T-helper 1 cell (primary cell): ENCODE measurements around the gene MED8.
A peak's percentile ranks its signal among the peaks of the same experiment; 100 is the strongest.

ENCODE experiments used
- DNase-seq, 5 donors: peaks; one replicate each; pipeline ENCODE4 v3.0.0-alpha.2; 2012 to 2020

MED8 gene

DNA sequence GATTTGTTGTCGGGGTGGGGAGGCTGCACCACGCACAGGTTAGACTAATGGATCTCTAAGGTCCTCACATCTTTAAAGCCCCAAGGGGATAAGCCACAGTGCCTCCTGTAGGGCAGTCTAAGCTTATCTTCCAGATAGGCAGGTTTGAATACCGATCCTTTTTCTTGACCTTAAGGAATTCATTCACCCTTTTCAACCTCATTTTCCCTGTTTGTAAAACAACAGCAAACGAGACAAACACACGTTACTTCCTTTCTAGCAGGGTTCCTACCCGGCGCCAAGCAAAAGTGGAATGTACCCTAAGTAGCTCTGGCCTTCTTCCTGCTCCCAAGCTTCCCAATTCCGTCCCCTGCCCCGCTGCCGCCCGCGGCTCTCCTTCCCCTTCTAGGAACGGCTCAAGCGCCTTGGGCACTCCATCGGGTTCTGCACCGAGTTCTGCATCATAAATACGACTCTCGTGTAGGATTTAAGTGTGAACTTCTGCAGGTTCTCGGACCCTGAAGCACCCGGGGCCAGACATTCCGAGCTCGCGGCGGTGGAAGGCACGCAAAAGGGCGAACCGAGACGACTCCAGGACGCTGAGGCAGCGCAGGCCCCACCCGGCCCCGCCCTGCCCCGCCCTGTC, 31.4 kb downstream of the MED8 start:
- peak in 1 of 5 donors; percentile 26 for DNase-seq

DNA sequence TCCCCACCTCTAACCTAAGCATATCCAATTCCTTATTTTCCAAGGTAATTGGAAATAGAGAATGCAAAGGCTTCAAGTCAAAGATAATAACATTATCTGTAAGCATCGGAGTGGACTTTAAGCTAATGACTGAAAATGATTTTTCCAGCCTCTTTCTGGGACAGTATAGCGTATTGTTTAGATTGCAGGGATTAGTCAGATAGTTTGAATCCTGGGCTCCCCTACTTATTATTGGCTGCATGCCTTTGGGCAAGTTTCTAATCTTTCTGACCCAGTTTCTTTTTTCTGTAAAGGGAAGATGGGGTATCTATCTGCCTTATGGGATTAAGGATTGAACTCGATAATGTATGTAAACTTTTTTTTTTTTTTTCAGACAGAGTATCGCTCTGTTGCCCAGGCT, 32.3 kb downstream of the MED8 start:
- no peak for DNase-seq

DNA sequence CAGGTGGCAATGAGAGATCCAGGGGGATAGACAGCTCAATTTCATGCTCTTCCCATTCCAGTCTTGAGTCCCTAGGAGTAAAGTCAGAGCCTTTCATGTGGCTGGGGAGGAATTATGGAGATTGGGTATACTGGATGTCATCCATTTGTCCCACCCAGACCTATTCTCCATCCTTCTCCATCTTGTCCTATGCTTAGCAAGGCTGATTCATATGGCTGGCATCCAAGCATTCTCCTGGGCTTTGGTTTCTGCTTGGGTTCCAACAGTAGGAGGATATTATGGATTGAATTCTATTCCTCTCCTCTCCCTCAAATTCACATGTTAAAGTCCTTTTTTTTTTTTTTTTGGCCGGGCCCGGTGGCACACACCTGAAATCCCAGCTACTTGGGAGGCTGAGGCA, 34.7 kb downstream of the MED8 start:
- no peak for DNase-seq

DNA sequence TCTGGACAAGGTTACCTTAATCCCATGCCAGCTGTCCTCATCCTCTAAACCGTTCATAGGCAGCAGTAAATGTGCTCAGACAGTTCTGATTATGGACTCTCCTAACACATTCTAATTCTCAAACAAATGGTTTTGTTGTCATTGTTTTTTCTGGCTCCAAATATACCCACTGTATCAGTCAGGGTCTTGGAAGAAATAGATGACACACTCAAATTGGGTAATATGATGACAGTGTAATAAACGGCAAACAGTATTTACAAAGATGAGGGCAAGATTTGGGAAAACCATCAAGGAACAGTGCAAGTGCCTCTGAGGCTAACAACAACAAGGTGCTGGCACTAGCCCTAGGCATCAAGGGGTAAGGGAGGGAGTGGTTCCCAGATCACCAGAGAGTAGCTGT, 35.1 kb downstream of the MED8 start:
- no peak for DNase-seq

DNA sequence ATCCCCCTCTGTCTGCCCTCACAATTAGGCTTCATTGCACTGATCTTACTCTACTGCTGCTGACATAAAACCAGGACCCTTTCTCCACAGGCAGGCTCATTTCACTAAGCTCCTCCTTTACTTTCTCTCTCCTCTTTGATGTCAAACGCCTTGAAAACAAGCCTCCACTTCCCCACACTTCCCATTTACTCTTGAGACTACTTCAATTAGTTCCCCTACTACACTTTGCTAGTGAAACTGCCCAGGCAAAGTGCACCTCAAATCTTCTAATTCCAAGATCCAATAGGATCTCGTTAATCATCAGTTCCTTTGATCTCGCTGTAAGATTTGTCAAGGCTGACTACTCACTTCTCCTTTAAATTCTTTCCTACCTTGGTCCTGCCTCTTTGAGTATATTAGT, 36.7 kb downstream of the MED8 start:
- no peak for DNase-seq

DNA sequence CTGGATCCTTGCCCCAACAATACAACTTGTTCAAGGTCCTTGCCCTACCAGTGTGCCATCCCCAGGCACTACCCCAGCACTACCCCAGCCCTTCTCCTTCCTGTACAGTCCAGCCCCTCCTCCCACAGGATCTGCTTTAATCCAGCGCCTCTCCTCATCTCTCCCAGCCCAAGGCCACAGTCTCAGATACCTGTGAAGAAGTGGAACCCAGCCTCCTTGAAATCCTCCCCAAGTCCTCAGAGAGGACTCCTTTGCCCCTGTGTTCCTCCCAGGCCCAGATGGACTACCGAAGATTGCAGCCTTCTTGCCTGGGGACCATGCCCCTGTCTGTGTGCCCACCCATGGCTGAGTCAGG, 37.3 kb downstream of the MED8 start:
- no peak for DNase-seq

DNA sequence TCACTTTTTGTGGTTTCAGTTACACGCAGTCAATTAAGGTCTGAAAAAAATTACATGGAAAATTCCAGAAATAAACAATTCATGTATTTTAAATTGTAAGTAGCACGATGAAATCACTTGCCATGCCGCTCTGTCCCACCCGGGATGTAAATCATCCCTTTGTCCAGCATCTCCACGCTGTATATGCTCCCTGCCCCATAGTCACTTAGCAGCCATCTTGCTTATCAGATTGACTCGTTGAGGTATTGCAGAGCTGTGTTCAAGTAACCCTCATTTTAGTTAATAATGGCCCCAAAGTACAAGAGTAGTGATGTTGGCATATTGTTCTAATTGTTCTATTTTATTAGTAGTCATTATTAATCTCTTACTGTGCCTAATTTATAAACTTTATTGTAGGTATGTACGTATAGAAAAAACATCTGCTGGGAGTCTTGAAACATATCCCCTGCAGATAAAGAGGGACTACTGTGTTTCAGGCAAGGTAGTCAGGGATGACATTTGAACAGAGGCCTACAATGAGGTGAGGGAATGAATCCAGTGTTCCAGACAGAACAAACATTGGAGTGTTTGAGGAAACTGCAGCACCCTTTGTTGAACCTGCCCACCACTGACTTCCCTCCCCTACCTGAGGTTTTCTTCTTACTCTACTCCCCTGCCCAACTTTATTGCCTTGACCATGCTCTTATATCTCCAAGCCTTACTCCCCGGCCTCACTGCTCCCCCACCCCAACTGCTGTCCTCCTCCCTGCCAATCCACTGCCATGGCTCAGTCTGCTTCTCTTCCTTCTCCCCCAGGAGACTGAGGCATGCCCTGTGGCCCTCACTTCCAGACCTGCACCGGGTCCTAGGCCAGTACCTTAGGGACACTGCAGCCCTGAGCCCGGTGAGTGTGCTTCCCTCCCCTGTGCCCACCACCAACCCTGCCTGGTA, 37.9 kb downstream of the MED8 start:
- DNase-seq: no peak

DNA sequence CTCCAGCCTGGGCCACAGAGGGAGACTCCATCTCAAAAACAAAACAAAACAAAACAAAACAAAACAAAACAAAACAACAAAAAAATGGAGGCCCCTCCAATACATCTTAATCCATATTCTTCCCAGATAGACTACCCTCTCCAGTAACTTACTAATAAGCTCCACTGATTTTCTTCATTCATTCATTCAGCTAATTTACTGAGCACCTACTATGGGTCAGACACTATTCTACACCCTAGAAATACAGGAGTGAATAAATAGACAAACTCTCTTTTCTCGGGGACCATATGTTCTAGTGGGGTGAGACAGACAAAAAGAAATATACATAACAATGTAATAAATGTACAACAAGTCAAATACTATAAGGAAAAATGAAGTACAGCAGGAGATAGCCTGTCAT, 38.6 kb downstream of the MED8 start:
- no peak for DNase-seq

DNA sequence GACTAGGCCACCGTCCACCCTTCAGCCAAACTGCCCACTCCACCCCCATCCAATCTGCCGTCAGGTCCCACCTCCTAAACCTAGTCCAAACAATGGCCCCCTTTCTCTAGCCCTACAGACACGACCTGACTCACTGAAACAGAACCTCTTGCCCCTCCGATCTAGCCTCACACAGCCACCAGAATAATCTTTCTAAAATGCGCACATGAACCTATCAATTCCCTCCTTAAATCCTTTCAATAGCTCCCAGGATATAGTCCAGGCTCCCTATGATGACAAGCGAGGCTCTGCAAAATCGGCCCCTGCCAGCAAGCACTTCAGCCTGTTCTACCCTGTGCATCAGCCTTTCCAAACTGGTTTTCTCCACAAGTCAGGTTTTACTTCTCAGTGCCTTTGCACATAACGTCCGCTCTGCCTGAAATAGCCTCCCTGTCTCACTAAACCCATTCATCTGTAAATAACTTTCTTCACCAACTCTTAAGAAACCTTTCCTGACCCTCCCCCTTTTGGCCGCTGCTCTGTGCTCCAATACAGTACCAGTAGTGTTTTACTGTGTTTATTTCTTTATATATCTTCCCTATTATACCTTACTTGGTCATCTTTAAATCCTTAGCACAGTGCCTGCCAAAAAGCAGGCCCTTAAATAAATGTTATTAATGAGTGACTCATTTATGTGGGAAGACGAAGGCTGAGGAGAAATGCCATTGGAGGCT, 39.9 kb downstream of the MED8 start:
- no peak for DNase-seq

DNA sequence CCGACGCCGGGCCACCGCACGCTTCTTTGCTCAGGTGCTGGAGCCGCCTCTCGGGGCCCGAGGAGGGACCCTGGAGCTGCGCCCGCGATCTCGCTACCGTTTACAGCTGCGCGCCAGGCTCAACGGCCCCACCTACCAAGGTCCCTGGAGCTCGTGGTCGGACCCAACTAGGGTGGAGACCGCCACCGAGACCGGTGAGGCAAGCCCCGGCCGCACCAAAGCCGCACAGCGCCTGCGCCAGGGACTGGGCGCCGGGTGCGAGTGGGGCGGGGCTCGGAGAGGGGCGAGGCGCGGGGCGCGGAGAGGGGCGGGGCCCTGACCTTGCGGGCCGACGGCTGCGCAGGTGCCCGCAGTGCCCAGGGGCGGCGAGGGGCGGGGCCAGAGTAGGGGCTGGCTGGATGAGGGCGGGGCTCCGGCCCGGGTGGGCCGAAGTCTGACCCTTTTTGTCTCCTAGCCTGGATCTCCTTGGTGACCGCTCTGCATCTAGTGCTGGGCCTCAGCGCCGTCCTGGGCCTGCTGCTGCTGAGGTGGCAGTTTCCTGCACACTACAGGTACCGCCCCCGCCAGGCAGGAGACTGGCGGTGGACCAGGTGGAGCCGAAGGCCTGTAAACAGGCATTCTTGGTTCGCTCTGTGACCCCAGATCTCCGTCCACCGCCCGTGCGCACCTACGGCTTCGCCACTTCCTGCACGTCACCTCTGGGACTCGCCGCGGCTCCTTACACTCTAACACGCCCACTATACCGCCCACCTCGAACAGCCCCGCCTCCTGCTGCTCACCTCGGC, 40.6 kb downstream of the MED8 start:
- peak; percentile 37 to 71 (median 61) for DNase-seq

DNA sequence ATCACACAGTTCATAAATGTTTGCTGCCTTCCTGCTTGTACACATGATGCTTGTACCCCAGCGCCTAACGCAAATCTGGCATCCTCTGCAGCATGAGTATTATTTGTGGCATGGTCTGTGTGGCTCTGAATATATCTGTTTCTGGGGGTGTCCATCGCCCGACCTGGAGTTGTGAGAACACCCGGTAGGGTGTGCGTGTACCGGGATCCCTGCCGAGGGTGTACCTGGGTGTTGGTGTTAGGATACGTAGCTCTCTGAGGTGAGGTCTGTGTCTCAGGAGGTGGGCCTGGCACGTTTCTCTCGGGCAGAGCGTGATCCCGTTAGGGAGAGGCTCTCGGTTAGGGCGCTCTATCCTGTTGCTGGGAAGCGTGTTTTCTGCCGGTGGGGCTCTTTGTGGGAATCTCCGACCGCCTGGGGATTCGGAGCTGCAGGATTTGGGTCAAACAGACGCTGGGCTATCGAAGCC, 41.2 kb downstream of the MED8 start:
- no peak for DNase-seq

DNA sequence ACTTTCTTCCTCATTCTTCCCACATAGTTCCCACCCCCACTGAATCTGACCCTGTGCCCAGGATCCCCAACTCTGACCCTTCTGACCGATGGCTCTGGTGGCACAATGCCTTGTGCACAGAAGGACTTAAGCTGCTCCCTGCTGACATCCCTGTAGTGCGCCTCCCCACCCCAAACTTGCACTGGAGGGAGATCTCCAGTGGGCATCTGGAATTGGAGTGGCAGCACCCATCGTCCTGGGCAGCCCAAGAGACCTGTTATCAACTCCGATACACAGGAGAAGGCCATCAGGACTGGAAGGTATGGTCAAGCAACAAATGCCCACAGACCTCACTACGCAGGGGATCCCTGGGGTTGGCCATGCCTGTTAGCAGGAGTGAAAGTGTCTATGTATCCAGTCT, 43.0 kb downstream of the MED8 start:
- DNase-seq: no peak

DNA sequence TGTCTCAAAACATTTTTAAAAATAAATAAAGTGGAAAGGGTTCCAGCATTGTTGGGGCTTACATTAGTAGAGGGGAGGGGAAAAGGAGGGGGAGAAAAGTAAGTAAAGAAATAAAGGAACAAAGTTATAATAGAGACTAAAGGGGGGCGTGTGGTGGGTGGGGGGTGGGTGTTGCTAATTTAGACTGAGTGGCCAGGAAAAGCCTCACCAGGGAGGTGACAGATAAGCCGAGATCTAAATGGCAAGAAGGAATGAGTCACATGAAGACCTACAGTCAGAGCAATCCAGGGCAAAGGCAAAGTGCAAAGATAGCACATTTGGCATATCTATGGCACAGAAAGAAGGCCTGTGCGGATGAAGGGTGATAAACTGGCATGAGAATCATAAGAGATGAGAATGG, 44.5 kb downstream of the MED8 start:
- no peak for DNase-seq

DNA sequence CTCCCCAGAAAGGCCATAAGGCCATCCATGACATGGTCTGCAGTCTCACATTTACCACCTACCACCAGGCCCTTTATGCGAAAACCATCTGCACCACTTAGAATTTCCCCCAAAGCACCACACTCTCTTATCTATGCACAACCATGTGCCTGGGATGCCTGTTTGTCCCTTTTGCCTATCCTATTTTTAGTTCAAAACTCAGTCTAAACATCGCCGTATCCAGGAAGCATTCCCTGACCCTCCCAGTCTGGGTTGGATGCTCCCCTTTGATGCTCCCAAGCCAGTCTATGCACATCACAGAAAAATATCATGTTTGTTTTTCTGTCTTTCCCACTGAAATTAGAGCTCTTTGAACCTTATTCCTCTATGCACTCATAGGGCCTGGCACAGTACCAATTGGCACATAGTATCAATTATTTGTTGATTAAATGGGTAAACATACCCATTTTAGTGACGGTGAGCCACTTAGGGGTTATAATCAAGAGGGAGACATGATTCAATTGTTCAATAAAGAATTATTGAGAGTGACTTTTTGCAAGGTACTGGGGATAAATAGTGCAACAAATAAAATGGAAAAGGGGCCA, 45.2 kb downstream of the MED8 start:
- DNase-seq: no peak

DNA sequence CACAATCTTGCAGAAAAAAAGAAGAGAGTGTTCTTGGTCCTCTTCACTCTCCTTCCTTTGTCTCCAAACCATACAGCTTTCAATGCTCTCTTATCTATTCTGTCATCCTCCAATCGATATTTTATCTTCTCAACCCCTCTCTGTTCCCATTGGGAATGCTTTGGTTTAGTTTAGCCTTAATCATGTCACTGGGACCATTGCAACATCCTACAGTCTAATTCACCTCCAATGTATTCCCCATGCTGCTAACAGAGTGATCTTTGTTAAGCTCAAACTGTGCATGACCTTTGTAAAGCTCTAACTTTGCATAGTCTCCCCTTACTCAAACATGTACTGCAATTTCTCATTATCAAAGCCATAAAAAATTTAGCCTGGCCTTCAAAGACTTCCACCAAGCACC, 49.0 kb downstream of the MED8 start:
- no peak for DNase-seq

DNA sequence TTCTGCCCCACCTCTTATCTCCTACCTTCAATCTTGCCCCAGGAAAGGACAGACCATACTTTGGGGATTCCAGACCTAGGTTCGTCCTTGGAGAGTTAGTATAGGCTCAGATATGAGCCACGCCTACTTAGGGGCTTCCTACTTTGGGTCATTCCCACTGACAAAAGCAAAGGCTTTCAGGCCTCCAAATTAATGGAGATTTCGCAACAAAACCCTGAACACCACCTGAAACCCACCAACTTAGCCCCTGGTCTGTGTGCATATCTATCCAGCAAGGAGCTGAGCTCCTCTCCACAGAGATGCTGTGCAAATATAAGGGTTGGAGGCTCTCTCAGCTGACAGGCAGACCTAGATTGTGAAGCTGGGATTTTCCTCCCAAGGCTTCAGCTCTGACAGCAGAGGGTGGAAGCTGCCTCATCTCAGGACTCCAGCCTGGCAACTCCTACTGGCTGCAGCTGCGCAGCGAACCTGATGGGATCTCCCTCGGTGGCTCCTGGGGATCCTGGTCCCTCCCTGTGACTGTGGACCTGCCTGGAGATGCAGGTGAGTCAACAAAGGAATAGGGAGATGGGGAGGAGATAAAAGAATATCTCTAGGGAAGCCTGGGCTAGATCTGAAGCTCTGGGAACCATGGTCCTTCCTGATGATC, 49.9 kb downstream of the MED8 start:
- no peak for DNase-seq

DNA sequence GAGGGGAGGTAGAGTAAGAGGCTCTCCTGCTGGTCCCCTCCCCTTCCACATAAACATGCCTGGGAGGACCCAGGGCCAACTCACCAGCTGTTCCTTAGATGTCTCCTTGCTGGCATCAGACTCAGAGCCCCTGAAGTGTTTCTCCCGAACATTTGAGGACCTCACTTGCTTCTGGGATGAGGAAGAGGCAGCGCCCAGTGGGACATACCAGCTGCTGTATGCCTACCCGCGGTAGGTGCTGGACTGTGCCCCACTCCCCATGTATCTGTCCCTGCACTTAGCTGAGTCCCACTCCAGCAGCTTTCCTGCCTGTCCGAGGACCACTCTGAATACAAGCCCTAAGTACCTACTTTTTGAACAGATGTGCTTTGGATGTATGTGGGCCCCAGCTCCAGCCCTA, 51.6 kb downstream of the MED8 start:
- no peak for DNase-seq

DNA sequence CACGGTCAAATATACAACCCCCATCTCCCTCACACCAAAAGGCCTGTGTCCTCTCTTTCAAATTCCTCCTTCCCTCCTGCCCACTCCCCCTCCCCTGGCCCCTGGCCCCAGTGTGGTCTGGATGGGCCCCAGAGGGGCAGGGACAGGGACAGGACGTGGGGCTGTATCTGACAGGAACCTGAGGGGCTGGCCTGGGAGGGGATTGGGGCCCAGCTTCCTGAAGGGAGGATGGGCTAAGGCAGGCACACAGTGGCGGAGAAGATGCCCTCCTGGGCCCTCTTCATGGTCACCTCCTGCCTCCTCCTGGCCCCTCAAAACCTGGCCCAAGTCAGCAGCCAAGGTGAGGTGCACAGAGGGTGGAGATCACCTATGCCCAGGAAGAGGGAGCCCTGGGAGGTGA, 52.0 kb downstream of the MED8 start, which contains the start of gene MPL:
MPL (plus strand) TSS at position 231 of the 400 bp plus-strand sequence; CDS start at position 262, 31 bp downstream.
- no peak for DNase-seq

DNA sequence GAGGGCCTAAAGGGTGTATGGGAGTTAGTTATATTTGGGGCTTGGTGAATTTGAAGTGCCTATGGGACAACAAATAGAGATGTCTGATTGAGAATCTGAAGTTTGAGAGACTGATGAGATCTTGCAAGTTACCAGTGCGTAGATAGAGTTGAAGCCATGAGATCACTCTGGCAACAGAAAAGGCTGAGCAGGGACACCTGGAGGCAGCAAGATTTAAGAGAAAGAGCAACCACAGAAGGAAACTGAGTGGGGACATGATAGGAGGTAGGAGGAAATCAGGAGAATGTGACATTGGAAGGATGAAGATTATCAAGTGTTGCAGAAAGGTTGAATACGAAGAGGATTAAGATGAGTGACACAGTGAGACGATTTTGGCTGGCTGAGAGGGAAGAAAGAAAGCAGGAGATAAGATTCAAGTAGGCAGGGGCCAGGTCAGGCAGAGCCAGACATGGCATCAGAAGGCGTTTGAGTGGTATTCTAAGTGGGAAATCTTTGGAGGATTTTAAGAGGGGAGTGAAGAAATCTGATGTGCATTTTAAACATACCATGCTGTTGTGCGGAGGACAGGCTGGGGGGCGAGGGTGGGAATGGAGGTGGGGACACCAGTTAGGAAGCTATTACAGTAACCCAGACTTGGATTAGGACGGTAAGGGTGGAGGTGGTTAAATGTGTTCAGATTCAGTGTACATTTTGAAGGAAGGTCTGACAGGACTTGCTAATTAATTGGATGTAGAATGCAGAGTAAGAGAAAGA, 55.0 kb downstream of the MED8 start:
- no peak for DNase-seq
